Prostate gland (tissue), 2 donors: Measurements from ENCODE around the gene PC.

Experiments used
- POLR2A ChIP-seq: fragments of 450-650 bp; IDR thresholded peaks from one replicate; pipeline ENCODE4 v1.6.1; 2016; ENCODE audit warnings: antibody characterized with exemption, mild to moderate bottlenecking
- POLR2AphosphoS5 ChIP-seq: sonication (generic); formaldehyde crosslinking; IDR thresholded peaks from one replicate; pipeline ENCODE4 v1.6.1; 2017; ENCODE audit warnings: antibody characterized with exemption
- TF ChIP-seq, protein P1 (sequence below), 4 experiments: fragments of 200-600 bp in 2 of 4; fragments of 450-650 bp in 2 of 4; sonication (generic) in 2 of 4; IDR thresholded peaks; 1 replicate in 3 of 4; 2 replicates in 1 of 4; pipeline ENCODE4 v1.5.1; 2016 to 2019; ENCODE audit warnings: antibody characterized with exemption in 4 of 4, mild to moderate bottlenecking in 2 of 4, moderate library complexity in 2 of 4

DNA sequence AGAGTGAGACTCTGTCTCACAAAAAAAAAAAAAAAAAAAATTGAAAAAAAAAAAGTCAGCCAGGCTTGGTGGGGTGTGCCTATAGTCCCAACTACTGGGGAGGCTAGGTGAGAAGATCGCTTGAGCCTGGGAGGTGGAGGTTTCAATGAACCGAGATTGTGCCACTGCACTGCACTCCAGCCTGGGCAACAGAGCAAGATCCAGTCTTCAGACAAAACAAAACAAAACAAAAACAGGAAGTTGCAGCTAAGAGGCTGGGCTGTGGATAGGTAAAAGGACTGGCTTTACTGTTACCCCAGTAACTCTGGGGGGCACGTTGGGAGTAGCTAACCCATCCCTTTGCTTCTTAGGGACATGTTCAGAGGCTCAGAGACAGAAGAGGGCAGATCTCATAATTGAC lies 6.3 kb upstream of the PC start:
- TF ChIP-seq, protein P1, sequence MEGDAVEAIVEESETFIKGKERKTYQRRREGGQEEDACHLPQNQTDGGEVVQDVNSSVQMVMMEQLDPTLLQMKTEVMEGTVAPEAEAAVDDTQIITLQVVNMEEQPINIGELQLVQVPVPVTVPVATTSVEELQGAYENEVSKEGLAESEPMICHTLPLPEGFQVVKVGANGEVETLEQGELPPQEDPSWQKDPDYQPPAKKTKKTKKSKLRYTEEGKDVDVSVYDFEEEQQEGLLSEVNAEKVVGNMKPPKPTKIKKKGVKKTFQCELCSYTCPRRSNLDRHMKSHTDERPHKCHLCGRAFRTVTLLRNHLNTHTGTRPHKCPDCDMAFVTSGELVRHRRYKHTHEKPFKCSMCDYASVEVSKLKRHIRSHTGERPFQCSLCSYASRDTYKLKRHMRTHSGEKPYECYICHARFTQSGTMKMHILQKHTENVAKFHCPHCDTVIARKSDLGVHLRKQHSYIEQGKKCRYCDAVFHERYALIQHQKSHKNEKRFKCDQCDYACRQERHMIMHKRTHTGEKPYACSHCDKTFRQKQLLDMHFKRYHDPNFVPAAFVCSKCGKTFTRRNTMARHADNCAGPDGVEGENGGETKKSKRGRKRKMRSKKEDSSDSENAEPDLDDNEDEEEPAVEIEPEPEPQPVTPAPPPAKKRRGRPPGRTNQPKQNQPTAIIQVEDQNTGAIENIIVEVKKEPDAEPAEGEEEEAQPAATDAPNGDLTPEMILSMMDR (IDR thresholded peaks at IDR 0.05) = no peak
- TF ChIP-seq POLR2A (no peak), POLR2AphosphoS5 (no peak)
